NCI-H226 (cell line): ENCODE measurements around the gene GOLPH3.
"Not testable (repeated sequence)": the region's sequence is repeated elsewhere in the genome, so short reads cannot be mapped to it uniquely, and the experiment has no call there.

Experiments used
- DNase-seq: peaks from one replicate; pipeline ENCODE4 v3.0.0-alpha.2; 2015

Gene GOLPH3

DNA sequence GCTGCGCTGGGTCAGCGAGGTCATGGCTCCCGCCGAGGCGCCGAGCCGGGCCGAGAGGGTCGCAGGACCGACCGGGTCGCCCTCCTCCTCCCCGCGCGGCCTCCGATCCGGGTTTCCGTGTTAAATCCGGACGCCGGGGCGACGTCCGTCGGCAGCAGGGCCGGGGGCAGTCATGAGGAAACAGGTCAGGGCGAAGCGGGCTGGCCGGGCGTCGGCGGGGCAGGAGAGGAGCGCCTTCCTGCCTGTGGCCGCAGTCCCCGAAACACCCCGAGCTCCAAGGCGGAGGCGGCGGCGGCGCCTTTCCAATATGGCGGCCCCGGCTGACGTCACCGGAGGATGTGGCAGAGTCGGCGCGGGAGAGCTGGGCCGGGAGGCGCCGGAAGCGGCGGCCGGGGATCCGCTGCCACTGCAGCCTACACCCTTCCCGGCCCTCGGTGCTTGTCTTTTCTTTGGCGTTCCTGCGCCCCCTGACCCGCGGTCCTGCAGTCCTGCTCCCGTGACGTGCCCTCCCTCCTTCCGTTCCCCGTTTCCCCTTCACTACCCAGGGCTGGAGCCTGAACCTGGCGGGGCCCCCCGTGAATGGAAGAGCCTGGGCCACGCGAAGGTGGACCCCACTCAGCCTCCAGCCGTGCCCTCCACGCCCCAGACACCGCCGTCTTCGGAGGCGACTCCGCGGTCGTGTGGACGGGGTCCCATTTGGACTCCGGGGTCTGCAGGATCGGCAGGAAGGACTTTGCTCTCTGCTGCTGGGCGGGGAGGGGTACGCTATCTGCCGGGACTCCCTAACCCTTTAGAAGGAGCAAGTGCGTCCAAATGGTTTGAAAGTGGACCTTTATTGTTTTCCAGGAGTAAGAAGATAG, at the start of gene GOLPH3:
Gene GOLPH3, minus strand, starts transcription at position 309 of the 860 bp plus-strand sequence. Its CDS starts 285 bp downstream, at position 24.
- DNase-seq = peak; percentile 93

DNA sequence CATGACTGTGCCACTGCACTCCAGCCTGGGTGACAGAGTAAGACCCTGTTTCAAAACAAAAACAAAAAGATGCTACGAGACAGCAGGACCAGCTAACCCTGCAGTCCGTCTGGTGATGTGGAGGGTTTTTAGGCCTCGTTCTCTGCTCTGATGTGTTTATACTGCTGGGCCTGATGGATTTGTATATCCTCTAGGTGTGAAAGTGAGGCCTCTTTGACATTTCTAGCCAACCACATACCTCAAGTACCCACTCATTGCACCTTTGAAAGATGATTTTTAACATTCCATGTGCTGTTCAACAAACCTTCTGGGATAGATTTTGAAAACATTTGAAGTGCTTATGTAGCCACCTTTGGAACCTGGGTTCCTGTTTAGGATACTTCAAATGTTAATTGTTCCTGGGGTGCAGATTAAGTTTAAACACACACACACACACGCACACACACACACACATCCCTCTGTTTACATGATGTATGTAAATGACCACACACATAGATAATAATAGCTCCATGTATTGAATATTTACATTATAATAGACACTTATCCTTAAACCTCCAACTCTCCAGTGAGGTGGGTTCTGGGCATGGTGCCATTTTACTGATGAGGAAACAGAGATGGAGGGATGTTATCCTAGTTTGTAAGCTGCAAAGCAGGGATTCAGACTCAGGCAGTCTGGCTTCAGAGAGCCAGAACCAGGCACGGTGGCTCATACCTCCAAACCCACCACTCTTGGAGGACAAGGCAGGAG, 48.8 kb upstream of the GOLPH3 start:
- DNase-seq = no peak

DNA sequence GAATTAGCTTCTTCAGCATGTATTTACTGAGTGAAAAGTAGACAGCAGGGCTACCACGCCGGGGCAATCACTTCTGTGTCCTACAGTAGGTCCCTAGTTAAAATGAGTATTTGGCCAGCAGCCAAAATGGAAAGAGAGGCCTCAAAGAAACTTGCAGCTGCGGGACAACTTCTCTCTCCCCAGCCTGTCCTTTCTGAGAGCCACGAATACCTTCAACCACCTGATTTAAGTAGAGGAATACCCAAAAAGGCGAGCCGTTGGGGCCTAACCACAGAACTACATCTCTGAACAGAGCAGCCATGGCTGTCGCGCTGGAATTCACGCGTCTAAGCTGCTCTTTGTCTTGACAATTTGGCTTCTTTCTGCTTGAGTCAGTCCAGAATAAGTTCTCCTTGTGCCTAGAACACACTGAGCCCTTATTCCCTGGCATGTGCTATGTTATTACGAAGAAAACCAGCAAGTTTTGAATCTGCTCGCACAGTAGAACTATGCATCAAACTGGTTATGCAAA, 43.8 kb upstream of the GOLPH3 start:
- no peak for DNase-seq

DNA sequence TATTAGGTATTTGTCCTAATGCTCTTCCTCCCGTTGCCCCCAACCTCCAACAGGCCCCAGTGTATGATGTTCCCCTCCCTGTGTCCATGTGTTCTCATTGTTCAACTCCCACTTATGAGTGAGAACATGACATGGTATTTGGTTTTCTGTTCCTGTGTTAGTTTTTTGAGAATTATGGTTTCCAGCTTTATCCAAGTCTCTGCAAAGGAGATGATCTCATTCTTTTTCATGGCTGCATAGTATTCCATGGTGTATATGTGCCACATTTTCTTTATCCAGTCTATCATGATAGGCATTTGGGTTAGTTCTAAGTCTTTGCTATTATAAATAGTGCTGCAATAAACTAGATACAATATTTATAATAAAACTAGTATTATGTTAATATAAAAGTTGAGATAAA, 40.2 kb upstream of the GOLPH3 start:
- not testable (repeated sequence) for DNase-seq

DNA sequence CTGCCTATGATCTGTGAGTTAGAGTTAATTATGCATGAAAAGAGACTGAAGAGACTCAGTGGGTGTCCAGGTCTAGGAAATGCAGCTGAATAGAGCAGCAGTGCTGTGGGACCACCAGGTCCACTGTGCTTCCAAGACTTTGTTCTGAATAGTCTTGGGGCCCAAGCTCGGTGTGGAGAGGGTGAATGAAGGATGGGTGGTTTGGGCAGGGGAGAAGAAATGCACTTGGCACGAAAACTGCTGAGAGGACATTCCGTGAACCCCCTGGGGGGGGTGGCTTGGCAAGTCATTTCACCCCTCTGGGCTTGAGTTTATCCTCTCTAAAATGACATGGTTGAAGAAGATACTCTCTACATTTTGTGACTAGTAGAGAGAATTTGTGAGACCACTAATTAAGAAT, 36.0 kb upstream of the GOLPH3 start:
- no peak for DNase-seq

DNA sequence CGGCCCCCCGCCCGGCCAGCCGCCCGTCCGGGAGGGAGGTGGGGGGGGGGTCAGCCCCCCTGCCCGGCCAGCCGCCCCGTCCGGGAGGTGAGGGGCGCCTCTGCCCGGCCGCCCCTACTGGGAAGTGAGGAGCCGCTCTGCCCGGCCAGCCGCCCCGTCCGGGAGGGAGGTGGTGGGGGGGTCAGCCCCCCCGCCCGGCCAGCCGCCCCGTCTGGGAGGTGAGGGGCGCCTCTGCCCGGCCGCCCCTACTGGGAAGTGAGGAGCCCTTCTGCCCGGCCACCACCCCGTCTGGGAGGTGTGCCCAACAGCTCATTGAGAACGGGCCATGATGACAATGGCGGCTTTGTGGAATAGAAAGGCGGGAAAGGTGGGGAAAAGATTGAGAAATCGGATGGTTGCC, 34.7 kb upstream of the GOLPH3 start:
- not testable (repeated sequence) for DNase-seq

DNA sequence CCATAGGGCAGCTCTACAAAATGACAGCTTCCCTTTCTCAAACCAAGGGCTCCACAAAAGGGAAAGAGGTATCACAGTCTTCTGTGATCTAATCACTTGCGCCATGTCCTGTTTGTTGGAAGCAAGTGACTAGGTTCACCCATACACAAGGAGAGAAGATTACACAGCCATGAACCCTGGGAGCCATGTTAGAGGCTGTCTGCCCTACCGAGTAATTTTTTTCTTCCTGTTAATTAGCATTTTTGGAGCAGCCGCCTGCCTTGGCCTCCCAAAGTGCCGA, 33.2 kb upstream of the GOLPH3 start:
- no peak for DNase-seq

DNA sequence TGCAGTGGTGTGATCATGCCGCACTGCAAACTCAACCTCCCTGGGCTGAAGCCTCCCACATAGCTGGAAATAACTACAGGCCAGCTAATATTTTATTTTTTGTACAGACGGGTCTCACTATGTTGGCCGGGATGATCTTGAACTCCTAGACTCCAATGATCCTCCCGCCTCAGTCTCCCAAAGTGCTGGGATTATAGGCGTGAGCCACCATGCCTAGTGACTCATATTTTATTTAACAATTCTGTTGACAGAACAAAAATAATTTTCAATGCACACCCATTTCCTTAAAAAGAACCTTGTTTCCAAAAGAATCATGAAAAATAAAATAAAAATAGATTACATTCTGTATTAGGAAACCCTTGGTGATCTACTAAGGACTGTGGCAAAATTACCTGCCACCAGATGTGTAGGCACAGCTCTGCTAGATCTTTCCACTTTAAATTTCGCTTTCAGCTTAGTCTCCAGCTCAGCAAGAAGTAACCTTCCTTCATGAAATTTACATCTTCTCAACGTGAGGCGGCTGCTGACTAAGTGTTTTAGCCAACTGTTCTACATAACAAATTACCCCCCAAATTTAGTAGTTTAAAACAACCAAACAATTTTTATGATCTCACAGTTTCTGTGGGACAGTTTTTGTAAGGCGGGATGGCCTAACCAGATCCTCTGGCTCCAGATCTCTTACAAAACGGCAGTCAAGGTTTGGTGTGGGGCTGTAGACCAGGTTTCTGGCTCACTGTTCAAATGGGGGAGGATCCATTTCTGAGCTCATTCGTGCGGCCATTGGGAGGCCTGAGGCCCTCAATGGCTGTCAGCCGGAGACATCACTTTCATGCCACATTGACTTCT, 32.6 kb upstream of the GOLPH3 start:
- no peak for DNase-seq

DNA sequence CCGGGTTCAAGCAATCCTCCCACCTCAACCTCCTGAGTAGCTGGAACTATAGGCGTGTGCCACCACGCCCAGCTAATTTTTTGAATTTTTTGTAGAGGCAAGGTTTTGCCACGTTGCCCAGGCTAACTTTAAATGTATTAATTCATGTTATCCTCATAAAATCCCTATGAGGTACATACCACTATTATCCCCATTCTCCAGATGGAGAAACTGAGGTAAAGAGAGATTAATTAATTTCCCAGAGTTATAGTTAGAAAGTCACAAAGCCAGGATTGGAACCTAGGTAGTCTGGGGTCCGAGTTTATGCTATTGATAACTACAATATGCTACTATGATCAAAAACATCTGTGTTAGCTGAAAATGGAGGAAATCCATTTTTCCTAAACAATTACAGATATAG, 31.9 kb upstream of the GOLPH3 start:
- no peak for DNase-seq

DNA sequence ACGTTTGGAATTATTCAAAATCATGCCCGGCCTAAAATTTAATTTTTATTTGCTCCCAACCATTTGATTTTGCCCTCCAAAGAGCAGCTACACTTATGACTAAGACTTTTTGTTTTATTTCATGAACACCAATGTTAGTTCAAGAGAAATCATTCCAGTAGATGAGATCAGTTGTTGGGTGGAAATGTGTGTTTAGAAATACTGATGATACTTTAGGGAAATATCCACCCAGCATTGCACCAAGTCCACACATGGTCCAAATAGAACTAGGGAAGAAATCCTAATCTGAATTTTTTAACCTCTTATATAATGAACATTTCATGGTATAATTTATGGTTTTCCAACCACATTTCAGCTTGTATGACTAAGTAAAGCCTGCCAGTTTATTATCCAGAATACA, 28.3 kb upstream of the GOLPH3 start:
- DNase-seq = no peak

DNA sequence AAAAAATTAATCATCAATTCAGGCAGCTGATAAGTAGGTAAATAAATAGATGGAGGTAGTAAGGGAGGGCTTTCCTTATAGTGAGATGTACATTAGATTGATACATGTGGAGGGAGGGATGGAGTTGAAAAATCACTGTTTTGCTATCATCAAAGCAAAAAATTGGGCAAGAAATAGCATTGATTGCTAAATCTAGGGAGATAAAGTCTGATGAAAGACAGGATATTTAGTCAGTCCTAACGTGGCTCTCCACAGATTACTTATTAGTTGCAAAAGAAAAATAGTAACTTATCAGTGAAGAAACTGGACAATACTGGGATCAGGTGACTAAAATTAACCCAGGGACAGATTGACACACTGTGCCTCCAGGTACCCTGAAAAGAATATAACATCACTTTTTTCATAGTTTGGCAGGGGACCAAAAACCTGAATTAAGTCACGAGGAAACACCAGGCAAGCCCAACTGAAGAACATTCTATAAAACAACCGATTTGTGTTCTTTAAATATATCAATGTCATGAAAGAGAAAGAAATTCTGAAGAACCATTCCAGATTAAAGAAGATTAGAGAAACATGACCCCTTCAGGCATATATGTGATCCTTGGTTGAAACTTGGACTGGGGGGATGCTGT, 27.1 kb upstream of the GOLPH3 start:
- DNase-seq = peak; percentile 58

DNA sequence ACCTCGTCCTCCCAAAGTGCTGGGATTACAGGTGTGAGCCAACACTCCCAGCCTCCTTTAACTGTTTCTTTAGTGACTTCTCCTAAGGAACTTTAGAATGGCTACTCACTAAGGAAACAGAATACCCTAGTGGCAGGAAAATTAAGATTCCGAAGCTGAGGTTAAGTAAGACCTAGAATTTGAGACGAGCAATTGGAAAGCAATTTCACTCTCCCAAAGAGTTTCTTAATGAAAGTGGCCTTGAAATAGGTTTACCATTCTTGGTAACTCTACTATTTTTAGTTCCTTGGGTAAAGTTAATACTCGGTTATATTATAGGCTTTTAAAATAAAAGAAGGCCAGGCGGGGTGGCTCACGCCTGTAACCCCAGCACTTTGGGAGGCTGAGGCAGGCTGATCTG, 22.9 kb upstream of the GOLPH3 start:
- no peak for DNase-seq

DNA sequence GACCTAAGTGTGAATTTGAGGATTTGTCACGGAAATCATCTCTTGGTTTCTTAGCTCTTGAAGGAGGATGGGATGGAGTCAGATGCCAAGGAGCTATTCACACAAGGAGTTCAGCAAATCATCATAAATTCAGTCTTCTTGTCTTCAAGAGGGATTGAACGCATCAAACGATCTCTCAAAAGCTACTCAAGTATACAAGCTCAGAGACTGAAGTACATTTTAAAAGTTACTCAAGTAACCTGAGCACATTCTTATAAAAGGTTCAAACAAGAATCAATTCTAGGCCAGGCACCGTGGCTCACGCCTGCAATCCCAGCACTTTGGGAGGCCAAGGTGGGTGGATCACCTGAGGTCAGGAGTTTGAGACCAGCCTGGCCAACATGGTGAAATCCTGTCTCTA, 21.1 kb upstream of the GOLPH3 start:
- no peak for DNase-seq

DNA sequence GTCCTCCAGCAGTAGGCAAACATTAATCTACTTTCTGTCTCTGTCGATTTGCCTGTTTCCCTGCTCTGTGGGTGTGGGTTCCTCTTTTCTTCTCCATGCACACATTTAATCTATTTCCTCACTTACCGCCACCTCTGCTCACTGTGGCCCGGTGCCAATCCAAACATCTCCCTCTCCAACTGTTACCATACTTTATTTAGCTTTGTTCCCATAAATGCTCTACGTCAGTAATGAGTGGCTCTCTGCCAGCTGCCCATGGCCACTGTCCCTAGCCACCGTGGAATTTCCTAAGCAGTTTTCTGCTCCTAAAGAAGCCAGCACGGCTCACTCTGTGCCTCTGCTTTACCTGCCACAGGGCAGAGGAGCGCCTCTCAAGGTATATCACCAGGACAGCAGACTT, 19.5 kb upstream of the GOLPH3 start:
- DNase-seq = no peak

DNA sequence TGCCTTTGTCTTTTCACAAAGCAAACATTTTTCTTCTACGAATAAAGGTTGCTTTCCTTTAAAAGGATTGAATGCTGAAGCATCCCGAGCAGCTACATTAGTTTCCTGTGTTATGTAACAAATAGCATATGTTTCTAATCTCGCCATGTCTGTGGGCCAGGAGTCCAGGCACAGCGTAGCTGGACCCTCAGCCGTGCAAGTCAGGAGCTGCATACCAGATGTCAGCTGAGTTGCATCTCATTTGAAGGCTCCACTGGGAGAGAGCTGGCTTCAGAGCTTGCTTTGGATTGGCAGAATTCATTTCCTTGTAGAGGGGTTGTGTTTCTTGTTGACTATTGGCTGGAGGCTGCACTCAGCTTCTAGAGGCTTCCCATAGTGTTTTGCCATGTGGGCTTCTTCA, 16.0 kb upstream of the GOLPH3 start:
- DNase-seq = no peak

DNA sequence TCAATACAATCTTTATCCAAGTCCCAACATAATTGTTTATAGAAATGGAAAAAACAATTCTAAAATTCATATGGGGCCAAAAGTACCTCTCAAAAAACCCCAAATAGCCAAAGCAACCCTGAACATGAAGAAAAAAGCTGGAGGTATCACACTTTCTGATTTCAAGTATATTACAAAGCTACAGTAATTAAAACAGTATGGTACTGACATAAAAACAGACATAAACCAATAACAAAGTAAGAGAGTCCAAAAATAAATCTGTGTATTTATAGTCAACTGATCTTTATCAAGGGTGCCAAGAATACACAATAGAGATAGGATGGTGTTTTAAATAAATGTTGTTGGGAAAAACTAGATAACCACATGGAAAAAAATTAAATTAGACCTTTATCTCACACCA, 13.6 kb upstream of the GOLPH3 start:
- no peak for DNase-seq

DNA sequence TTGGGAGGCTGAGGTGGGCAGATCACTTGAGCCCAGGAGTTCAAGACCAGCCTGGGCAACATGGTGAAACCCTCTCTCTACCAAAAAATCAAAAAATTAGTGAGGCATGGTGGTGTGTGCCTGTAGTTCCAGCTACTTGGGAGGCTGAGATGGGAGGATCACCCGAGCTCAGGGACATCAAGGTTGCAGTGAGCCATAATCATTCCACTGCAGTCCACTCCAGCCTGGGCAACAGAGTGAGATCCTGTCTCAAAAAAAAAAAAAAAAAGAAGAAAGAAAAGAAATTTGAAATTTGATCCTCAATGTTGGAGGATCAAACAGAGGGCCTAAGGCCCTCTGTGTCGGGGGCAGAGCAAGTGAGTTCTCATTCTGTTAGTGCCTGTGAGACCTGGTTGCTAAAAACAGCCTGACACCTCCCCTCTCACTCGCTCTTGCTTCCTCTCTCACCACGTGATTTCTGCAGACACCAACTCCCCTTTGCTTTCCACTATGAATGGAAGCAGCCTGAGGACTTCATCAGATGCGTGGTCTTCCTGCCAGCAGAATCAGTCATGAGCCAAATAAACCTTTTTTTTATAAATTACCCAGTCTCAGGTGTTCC, 8.4 kb upstream of the GOLPH3 start:
- DNase-seq = no peak

DNA sequence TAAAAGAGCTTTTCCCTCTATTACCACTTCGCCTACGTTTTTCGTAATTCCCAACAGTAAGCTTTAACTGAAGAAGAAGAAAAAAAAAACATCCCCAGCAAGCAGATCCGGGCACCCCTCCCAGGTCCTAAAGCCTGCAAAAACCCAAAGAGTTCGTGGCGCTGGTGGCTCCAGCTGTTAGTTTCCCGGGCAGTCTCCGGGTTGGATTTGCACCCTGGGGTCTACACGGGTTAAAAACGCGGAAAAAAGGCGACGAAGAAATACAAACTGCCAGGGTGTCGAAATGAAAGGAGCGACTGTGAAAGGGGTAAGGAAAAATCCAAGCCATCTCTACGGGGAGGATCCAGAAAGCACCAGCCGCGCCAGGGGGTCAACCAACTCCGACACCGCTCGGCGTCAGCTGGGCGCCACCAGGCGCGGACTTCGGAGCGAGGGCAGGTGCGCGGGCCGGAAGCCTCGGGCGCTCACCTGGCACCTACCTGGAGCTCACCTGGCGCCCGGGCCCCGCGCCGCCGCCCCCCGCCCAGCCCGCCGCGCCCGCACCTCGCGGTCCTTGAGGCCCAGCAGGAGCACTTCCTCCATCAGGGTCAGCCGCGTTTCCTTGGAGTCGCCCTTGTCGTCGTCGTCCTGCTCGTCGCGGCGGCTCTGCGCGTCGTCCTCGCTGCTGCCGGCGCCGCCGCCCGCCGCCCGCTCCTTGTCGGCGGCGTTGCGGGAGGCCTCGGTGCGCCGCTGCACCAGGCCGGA, 680 bp downstream of the GOLPH3 start:
- DNase-seq = peak; percentile 22

DNA sequence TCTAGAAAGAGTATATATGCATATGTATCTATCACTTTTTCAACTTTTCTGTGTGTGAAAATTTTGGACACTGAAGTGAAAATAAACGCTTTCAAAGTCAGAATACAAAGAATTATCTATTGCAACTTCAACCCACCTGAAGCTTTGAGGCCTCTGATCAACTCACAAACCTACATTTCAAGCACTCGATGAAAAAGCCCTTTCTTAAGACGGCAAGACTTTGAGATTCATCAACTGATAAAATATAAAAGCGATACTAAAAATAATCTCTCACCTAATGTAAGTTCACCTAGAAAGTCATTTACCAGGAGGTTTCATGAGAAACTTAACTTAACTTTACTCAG, 1.2 kb downstream of the GOLPH3 start:
- no peak for DNase-seq

DNA sequence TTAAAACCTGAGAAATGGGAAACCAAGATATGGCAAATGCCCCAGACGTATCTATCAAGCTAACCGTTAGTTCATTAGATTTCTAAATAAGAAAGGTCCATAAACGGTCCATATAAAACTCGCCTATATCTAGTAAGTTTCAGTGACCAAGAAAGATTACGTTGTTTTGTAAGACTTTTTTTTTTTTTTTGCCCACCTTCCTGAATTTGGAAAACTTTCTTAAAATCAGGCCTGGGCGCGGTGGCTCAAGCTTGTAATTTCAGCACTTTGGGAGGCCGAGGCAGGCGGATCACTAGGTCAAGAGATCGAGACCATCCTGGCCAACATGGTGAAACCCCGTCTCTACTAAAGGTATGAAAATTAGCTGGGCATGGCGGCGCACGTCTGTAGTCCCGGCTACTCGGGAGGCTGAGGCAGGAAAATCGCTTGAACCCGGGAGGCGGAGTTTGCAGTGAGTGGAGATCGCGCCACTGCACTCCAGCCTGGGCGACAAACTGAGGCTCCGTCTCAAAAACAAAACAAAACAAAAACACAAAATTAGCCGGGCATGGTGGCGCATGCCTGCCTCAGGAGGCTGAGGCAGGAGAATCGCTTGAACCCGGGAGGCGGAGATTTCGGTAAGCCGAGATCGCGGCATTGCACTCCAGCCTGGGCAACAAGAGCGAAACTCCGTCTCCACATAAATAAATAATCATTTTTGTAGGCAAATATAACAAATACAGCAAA, 1.8 kb downstream of the GOLPH3 start:
- not testable (repeated sequence) for DNase-seq
